KOPT-K1 (cell line): Measurements from ENCODE around the gene OPCML.

ENCODE experiments used
- H3K27ac ChIP-seq: fragments of 200-600 bp; sonication (generic); 2 replicates; pipeline ENCODE4 v1.5.1; 2016; ENCODE audit warnings: antibody characterized with exemption, mild to moderate bottlenecking, low read depth, low read length; ENCODE audit not compliant: poor library complexity, severe bottlenecking
- H3K36me3 ChIP-seq: fragments of 200-600 bp; sonication (generic); 2 replicates; pipeline ENCODE4 v1.5.1; 2017; ENCODE audit warnings: antibody characterized with exemption, mild to moderate bottlenecking, low read length, moderate library complexity; ENCODE audit not compliant: insufficient read depth
- H3K9me3 ChIP-seq: fragments of 200-600 bp; sonication (generic); 2 replicates; pipeline ENCODE4 v1.5.1; 2017; ENCODE audit warnings: antibody characterized with exemption, low read length, mild to moderate bottlenecking; ENCODE audit not compliant: insufficient read depth, poor library complexity, severe bottlenecking

OPCML gene

DNA sequence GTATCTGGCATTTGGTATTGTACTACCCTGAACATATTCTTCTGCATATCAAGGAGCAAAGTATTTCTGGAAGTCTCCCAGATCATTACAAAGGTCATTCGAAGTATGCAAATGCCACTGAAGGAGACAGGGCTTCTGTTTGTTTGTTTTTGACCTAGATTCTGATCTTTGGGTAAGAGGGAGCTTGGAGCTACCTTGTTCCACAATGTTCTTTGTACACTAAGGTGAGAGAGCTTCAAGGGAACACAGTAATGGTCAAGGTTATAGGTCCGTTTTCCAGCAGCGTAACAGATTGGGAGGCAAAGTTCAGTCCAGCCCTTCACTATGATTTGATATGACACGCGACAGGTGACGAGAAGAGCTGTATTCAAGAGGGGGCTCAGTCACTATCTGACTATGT is 10.0 kb downstream of the OPCML start:
- H3K9me3 ChIP-seq, result no peaks in the 10 kb centered on the region
- H3K27ac ChIP-seq, result no peak overlapping the region
- no peaks in the 10 kb centered on the region for H3K36me3 ChIP-seq

DNA sequence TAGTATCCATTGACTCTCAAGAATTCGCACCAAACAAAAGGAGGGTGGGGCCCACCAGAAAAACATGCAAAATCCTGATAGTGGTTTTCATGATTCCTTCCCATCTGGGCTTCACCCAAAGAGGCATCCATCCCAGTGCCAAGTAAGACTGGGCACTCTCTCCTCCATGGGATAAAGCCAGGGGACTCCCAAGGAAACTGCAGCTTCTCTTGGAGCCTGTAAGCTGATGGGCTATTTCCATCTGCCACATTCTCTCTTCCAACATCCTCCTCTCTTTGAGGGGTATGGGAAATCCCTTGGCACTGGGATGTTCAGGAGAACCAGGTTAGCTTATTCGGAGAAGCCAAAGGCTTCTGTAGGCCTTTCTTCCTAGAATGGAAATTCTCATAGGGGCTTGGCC is 10.8 kb downstream of the OPCML start:
- Histone ChIP-seq H3K9me3 (no peaks in the 10 kb centered on the region), H3K36me3 (no peaks in the 10 kb centered on the region), H3K27ac (no peak overlapping the region)

DNA sequence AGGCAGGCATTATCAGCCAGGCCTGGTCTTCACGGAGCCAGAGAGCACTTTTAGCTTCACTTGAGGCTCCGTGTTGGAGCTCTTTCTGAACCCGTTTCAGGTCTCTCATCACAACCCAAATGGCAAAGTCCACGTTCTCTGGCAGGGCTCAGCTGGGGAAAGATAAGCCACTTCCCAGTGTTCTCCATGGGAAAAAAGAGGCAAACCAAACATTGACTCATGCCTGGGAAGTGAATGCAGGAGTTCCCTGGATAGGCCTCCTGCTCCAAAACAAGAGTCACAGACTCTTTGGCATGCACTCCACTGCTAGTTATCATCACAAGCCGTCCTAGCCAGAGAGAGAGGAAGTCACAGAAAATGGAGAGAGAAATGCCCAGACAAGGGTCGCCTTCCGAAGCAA is 11.6 kb downstream of the OPCML start:
- no peaks in the 10 kb centered on the region for H3K9me3 ChIP-seq
- H3K27ac ChIP-seq, result no peak overlapping the region
- no peaks in the 10 kb centered on the region for H3K36me3 ChIP-seq

DNA sequence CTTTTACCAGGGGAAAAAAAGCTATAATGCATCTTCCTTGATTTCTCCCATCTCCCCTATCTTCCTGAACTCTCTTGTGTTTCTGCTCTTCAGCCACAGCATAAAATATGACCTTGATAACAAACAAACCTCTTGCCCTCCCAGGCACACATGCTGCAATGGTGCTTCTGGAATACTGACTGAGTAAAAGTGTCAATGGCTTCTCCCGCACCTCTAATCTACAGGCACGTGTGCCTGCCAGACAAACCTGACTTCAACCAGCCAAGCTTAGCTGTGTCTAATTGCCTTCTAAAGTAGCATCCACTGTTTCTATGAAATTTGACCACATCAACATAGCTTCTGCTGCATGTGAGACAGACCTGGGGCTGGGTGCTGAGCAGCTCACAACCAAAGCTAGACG is 12.7 kb downstream of the OPCML start:
- no peaks in the 10 kb centered on the region for H3K36me3 ChIP-seq
- H3K27ac ChIP-seq, result no peak overlapping the region
- no peaks in the 10 kb centered on the region for H3K9me3 ChIP-seq

DNA sequence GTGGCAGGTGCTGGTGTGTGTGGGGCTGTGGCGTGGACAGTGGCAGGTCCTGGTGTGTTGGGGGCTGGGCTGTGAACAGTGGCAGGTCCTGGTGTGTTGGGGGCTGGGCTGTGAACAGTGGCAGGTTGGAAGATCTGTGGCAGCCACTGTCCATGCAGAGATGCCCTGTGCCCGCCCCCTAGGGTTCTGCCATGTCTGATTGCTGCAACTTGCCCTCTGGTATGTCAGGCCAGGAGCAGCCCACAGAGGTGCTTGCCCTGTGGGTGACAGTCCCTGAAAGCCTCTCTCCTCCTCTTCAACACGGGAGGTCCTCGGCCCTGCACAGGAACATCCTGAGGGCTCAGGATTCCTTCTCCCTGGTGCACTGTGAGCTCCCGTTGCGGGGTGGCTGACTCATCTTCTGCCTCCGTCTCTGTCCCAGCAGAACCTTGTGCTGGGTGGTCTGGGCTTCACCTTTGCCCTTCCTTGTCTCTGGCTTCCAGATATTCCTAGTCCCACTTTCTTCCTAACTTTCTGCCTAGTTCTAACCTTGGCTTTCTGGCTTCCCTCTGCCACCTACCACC is 13.5 kb downstream of the OPCML start:
- Histone ChIP-seq H3K36me3 (no peaks in the 10 kb centered on the region), H3K27ac (no peak overlapping the region), H3K9me3 (no peaks in the 10 kb centered on the region)

DNA sequence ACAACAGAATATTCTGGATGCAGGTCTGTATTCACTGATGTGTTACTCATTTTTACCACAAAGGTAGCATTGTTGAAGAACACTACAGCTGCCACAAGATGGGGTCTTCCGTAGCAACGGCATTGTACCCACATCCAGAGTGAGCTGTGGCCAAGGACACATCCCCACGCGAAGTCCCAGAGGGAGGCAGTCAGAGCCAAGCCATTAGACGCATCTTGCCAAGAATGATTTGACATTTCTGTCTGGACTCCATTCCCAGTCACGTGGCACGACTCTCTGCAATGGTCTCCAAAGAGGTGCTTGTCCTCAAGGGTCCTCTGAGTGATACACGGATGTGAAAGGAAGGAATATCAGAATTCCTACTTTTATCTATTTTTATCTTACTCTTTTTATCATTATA is 15.5 kb downstream of the OPCML start:
- H3K36me3 ChIP-seq, result no peaks in the 10 kb centered on the region
- no peaks in the 10 kb centered on the region for H3K9me3 ChIP-seq
- H3K27ac ChIP-seq, result no peak overlapping the region

DNA sequence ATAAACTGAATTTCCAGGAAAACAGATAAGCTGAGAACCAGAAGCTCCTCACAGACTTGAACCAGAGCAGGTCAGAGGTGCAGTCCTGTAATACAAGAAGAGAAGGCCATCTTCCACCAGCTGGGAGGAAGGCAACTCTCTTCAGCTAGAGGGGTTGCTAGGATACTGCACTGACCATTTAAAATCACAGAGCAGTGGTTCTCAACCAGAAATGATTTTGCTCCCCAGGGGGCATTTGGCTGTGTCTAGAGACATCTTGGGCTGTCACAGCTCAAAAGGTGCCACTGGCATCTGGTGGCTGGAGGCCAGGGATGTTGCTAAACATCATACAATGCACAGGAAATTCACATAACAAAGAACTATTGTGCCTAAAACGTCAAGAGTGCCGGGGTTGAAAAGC is 17.2 kb downstream of the OPCML start:
- Histone ChIP-seq H3K36me3 (no peaks in the 10 kb centered on the region), H3K27ac (no peak overlapping the region), H3K9me3 (no peaks in the 10 kb centered on the region)

DNA sequence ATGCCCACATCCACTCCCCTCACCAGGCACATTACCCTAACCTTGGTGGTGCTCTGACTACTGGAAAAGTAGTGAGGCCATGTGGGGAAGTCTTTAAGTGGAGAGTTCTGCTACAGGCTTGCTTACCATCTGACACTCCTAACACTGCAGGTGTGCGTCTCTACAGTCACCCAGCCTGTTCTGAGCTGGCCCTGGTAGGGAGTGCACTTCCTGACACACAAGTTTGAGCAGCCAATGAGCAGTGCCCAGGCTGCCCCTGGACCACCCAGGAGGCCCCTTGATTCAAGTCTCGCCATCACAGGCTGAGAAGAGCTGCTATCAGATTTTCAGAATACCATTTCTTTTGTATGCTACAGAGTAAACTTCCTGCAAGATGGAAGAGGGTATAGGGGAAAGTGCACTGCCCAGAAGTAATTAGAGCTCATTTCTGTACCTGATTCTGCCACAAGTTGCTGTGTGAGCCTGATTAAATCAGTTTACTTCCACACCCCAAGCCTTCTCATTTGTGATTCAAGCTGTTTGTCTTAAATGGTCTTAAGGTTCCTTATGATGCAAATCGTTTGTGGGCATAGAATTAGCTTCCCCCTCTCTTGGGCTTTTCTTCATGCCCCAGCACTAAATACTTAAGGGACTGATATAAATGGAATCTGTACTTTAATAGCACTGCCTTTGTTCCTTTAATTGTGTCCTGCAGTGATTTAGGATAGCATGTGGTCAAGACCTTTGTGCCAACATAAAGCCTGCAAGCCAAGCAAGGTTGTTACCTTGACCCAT is 22.2 kb downstream of the OPCML start:
- no peaks in the 10 kb centered on the region for H3K9me3 ChIP-seq

DNA sequence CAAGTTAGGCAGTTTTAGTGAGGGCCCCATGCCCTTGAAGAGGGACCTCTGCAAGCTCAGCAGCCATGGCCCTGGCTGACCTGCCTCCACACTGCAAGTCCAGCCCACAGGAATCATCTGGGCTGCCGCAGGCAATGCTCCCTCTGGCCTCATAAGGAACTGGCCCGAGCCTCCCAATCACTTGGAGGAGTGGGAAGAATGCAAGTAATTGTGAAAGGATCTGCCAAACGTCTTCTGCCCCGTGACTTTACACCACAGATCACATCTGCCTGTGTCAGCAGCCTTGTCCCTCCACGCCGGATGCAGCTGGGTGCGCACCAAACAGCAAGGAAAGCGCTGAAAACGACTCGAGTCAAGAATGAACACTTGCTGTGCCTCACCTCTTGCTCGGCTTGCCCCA is 23.8 kb downstream of the OPCML start:
- Histone ChIP-seq H3K9me3 (no peaks in the 10 kb centered on the region), H3K27ac (no peak overlapping the region), H3K36me3 (no peaks in the 10 kb centered on the region)

More for the DNA sequence above, 22.2 kb downstream of the OPCML start:
- Histone ChIP-seq H3K27ac (no peak overlapping the region), H3K36me3 (no peaks in the 10 kb centered on the region)

DNA sequence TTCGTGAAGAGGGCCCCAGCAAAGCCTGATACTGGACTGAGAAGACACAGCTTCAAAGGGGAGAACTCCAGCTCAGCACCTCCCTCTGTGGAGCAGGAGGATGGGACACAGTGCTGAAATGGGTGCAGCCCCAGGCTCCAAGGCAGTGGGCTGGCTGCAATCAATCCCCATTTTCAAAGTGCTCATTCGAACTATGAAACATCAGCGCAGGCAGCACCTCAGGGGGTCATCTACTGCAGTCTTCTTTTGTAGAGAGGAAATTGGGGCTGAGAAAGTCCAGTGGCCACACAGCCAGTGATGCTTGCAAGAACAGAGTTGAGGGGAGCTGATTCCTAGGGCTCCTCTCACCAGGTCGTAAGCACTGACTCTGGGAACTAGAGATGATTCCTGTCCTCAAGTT is 25.1 kb downstream of the OPCML start:
- Histone ChIP-seq H3K9me3 (no peaks in the 10 kb centered on the region), H3K36me3 (no peaks in the 10 kb centered on the region), H3K27ac (no peak overlapping the region)

DNA sequence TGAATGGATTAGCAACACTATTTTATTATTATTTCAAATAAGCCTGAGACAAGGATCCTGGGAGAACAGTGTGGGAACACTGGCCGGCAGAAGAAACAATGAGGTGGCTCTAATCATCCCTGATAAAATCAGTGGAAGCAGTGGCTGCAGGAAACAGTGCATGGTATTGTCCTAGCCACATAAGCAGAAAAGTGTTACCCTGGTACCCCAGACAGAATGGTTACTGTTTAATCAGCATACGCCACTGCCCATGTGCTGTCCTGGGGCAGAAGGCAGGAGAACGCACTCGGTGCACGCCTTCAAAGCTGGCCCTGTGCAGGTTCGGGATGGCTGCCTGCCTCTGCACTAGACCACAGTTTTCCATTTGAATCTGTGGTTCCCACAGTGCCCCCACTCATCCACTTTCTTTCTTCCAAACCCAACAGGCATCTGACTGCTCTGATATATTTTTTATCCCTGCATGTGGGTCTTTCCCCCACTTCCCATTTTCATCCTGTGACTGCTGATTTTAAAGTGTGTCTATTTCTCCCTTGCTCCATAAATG is 25.7 kb downstream of the OPCML start:
- no peaks in the 10 kb centered on the region for H3K36me3 ChIP-seq
- no peak overlapping the region for H3K27ac ChIP-seq
- no peaks in the 10 kb centered on the region for H3K9me3 ChIP-seq

DNA sequence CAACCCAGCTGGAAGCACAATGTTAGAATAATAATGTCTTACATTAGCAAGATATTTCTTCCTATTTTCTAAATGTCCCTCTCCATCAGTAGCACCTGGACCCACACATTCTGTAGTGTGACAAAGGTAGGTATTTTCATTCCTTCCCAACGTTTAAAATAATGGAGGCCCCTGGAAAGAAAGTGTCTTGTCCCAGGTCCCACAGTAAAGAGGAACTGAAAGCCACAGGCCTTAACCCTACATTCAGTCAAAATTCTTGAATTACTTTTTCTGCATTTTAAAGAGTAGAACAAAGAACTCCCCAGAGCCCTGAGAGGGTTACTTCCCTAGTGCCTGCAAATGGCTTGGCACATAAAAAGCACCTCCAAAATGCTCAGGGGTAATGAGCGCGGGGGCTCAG is 26.3 kb downstream of the OPCML start:
- Histone ChIP-seq H3K27ac (no peak overlapping the region), H3K9me3 (no peaks in the 10 kb centered on the region), H3K36me3 (no peaks in the 10 kb centered on the region)

DNA sequence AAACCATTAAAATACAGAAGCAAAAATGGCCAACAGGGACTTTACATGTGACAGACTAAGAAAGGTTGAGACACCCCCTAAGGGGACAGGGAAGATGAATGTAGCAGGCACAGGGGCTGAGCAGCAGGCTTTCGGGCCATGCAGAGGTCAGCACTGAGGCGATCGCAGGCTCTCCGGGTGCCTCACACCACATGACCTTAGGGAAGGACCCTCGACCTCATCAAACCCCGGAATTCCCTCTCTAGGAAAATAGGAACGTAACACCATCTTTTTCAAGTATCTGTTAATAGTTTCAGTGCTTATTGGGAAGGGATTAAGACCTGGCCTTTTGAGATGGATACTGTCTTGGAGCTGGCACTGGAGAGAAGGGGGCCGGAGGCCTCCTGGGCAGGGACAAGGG is 27.4 kb downstream of the OPCML start:
- no peak overlapping the region for H3K27ac ChIP-seq
- no peaks in the 10 kb centered on the region for H3K9me3 ChIP-seq
- H3K36me3 ChIP-seq, result no peaks in the 10 kb centered on the region

DNA sequence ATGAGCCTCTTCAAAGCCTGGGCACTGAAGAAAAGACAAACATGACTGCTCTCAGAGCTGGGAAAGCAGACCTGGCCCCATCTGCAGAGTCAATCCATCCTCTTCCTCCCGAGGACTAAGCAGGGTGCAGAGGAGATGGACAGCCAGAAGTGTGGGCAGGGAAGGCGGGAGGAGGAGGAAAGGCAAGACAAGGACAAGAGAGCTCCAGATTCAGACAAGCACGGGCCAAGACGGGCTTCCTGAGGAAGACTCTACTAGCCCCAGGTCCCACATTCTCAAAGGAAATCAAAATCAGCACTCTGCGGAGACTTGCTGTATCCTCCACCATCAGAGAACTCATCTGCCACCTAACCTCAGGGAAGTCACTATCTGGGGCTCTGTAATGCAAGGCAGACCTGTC is 28.5 kb downstream of the OPCML start:
- H3K27ac ChIP-seq, result no peak overlapping the region
- H3K9me3 ChIP-seq, result no peaks in the 10 kb centered on the region
- H3K36me3 ChIP-seq, result no peaks in the 10 kb centered on the region

DNA sequence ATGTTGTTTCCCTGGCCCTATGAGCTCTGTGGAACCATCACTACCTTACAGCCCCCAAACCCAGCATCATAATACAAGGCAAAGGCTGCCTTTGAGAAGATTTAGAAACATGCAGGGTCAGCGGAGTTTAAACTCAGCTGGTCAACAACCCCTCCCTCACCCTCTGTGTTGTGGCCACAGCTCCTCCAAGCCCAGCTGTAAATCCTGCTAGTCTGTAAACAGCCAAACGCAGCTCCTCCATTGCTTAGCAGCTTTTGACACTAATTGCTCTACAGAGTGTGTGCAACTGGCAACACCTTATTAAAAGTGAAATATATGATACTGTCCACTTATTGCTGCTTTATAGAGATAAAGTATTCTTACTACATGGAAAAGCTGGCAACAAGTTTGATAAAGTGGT is 29.1 kb downstream of the OPCML start:
- Histone ChIP-seq H3K36me3 (no peaks in the 10 kb centered on the region), H3K9me3 (no peaks in the 10 kb centered on the region), H3K27ac (no peak overlapping the region)
